SK-N-SH (cell line): ENCODE data around the gene CSPG5. TPM values are rescaled to one million over a fixed set of nuclear protein-coding genes. Genes with fewer than 3 reads are reported as not detected.

Experiments
- CTCF ChIA-PET: fragments of 300-600, 350-600 bp; formaldehyde crosslinking; extraction: SDS; loops from one replicate; lab custom pipeline; 2021; lab: Yijun Ruan, JAX
- POLR2A ChIA-PET: fragments of 350-600 bp; sonication (Branson Sonifier 250); formaldehyde crosslinking; extraction: SDS; loops from one replicate; lab custom pipeline; 2020; ENCODE audit warnings: antibody characterized with exemption, inconsistent platforms; lab: Yijun Ruan, JAX
- DNase-seq: peaks from one replicate; pipeline ENCODE4 v3.0.0; 2012
- H2AFZ ChIP-seq: fragments of 200-600 bp; sonication (generic); 2 replicates; pipeline ENCODE4 v1.8.1; 2016; ENCODE audit warnings: antibody characterized with exemption, mild to moderate bottlenecking, low read depth
- H3F3A ChIP-seq: fragments of 200-600 bp; sonication (generic); replicated peaks from 2 replicates; pipeline ENCODE3; 2016; ENCODE audit warnings: antibody characterized with exemption, mild to moderate bottlenecking; ENCODE audit not compliant: insufficient read depth
- H3K27ac ChIP-seq, 2 experiments: fragments of 200-500 bp in 1 of 2; fragments of 200-600 bp in 1 of 2; sonication (Bioruptor generic) in 1 of 2; sonication (generic), shearing (Covaris generic) in 1 of 2; 2 replicates each; pipeline versions ENCODE4 v1.5.1 to v1.6.1; 2014 to 2016; ENCODE audit warnings: low read depth in 2 of 2, inconsistent platforms in 1 of 2, low read length in 1 of 2, mild to moderate bottlenecking in 1 of 2, mixed read lengths in 1 of 2
- H3K27me3 ChIP-seq: fragments of 200-600 bp; sonication (generic), shearing (Covaris generic); 2 replicates; pipeline ENCODE4 v1.6.1; 2016; ENCODE audit warnings: mixed run types; ENCODE audit not compliant: insufficient read depth
- H3K36me3 ChIP-seq, 2 experiments: fragments of 200-500 bp in 1 of 2; fragments of 200-600 bp in 1 of 2; sonication (Bioruptor generic) in 1 of 2; sonication (generic) in 1 of 2; replicated peaks in 1 of 2; 2 replicates each; pipeline versions ENCODE3 to v1.5.1; 2014 to 2016; ENCODE audit warnings: low read length in 1 of 2, mild to moderate bottlenecking in 1 of 2; ENCODE audit not compliant: insufficient read depth in 2 of 2, control insufficient read depth in 1 of 2
- H3K4me1 ChIP-seq, 2 experiments: fragments of 200-500 bp in 1 of 2; fragments of 200-600 bp in 1 of 2; sonication (Bioruptor generic) in 1 of 2; sonication (generic), shearing (Covaris generic) in 1 of 2; 2 replicates each; pipeline versions ENCODE4 v1.5.1 to v1.6.1; 2014 to 2016; ENCODE audit warnings: low read depth in 1 of 2, low read length in 1 of 2, mixed run types in 1 of 2; ENCODE audit not compliant: insufficient read depth in 2 of 2, control insufficient read depth in 1 of 2
- H3K4me2 ChIP-seq: fragments of 200-600 bp; sonication (generic), shearing (Covaris generic); 2 replicates; pipeline ENCODE4 v1.6.1; 2017; ENCODE audit warnings: mixed run types
- H3K4me3 ChIP-seq, 2 experiments: fragments of 200-500 bp in 1 of 2; fragments of 200-600 bp in 1 of 2; sonication (Bioruptor generic) in 1 of 2; sonication (generic), shearing (Covaris generic) in 1 of 2; 2 replicates each; pipeline versions ENCODE4 v1.5.1 to v1.8.1; 2014 to 2016; ENCODE audit warnings: low read depth in 2 of 2, inconsistent platforms in 1 of 2, low read length in 1 of 2, mild to moderate bottlenecking in 1 of 2, mixed read lengths in 1 of 2, moderate library complexity in 1 of 2
- H3K79me2 ChIP-seq: fragments of 200-600 bp; sonication (generic); 2 replicates; pipeline ENCODE4 v1.8.1; 2017; ENCODE audit warnings: mild to moderate bottlenecking; ENCODE audit not compliant: insufficient read depth
- H3K9ac ChIP-seq: fragments of 200-600 bp; sonication (generic); 2 replicates; pipeline ENCODE4 v1.6.1; 2017; ENCODE audit warnings: mixed run types
- H3K9me2 ChIP-seq: fragments of 200-600 bp; sonication (generic); 2 replicates; pipeline ENCODE4 v1.6.1; 2017; ENCODE audit warnings: mixed run types
- H3K9me3 ChIP-seq: fragments of 200-600 bp; sonication (generic); 2 replicates; pipeline ENCODE4 v1.6.1; 2017; ENCODE audit warnings: mixed run types, mild to moderate bottlenecking, moderate library complexity
- H4K20me1 ChIP-seq: fragments of 200-600 bp; sonication (generic); 2 replicates; pipeline ENCODE4 v1.6.1; 2017; ENCODE audit warnings: mild to moderate bottlenecking, mixed run types; ENCODE audit not compliant: insufficient read depth
- CHD2 ChIP-seq: fragments of 150-350 bp; IDR thresholded peaks from 2 replicates; pipeline ENCODE4 v1.6.1; 2018; ENCODE audit warnings: low read length; ENCODE audit not compliant: partially characterized antibody
- FOSL2 ChIP-seq: IDR thresholded peaks from 2 replicates; pipeline ENCODE4 v1.4.0; 2012; ENCODE audit warnings: low read depth, mild to moderate bottlenecking, moderate library complexity, borderline replicate concordance
- FOXM1 ChIP-seq: IDR thresholded peaks from 2 replicates; pipeline ENCODE4 v1.4.0; 2012; ENCODE audit warnings: low read depth, mild to moderate bottlenecking
- GABPA ChIP-seq: IDR thresholded peaks from 2 replicates; pipeline ENCODE4 v1.4.0; 2012; ENCODE audit warnings: low read depth, mild to moderate bottlenecking
- IRF3 ChIP-seq: fragments of 150-350 bp; IDR thresholded peaks from 2 replicates; pipeline ENCODE4 v1.6.1; 2016; ENCODE audit warnings: mild to moderate bottlenecking, low read depth, low read length
- JUND ChIP-seq: IDR thresholded peaks from 2 replicates; pipeline ENCODE4 v1.4.0; 2012
- MAX ChIP-seq: IDR thresholded peaks from 2 replicates; pipeline ENCODE4 v1.4.0; 2012; ENCODE audit warnings: low read depth
- MEF2A ChIP-seq: IDR thresholded peaks from 2 replicates; pipeline ENCODE4 v1.4.0; 2012; ENCODE audit warnings: low read depth, borderline replicate concordance
- MXI1 ChIP-seq: IDR thresholded peaks from 2 replicates; pipeline ENCODE4 v1.6.1; 2012; ENCODE audit warnings: mild to moderate bottlenecking, low read depth, low read length, improper control_type of control experiment
- NFIC ChIP-seq: IDR thresholded peaks from 2 replicates; pipeline ENCODE4 v1.4.0; 2012; ENCODE audit warnings: borderline replicate concordance
- PBX3 ChIP-seq: IDR thresholded peaks from 2 replicates; pipeline ENCODE4; 2012
- RAD21 ChIP-seq: IDR thresholded peaks from 2 replicates; pipeline ENCODE4 v1.6.1; 2012; ENCODE audit warnings: mild to moderate bottlenecking, low read length
- RFX5 ChIP-seq: IDR thresholded peaks from 2 replicates; pipeline ENCODE4 v1.6.1; 2012; ENCODE audit warnings: mild to moderate bottlenecking, improper control_type of control experiment, low read length
- RXRA ChIP-seq: IDR thresholded peaks from 2 replicates; pipeline ENCODE4 v1.4.0; 2012; ENCODE audit warnings: low read depth, mild to moderate bottlenecking, borderline replicate concordance
- SIN3A ChIP-seq: IDR thresholded peaks from 2 replicates; pipeline ENCODE4 v1.6.1; 2012; ENCODE audit warnings: low read depth, mild to moderate bottlenecking, low read length, moderate library complexity, borderline replicate concordance
- SMC3 ChIP-seq: IDR thresholded peaks from 2 replicates; pipeline ENCODE4 v1.6.1; 2012; ENCODE audit warnings: low read depth, low read length, improper control_type of control experiment
- TAF1 ChIP-seq: IDR thresholded peaks from 2 replicates; pipeline ENCODE4 v1.6.1; 2012; ENCODE audit warnings: low read depth, mild to moderate bottlenecking, low read length, moderate library complexity, borderline replicate concordance
- TEAD4 ChIP-seq: IDR thresholded peaks from 2 replicates; pipeline ENCODE4 v1.4.0; 2012; ENCODE audit warnings: mild to moderate bottlenecking, borderline replicate concordance; ENCODE audit not compliant: insufficient read depth
- YY1 ChIP-seq: IDR thresholded peaks from 2 replicates; pipeline ENCODE4 v1.4.0; 2012; ENCODE audit warnings: low read depth, mild to moderate bottlenecking
- WGBS: methylation state at CpG from one replicate; pipeline ENCODE4 v1.1.6; 2017; ENCODE audit warnings: low lambda C conversion rate; 5-methylcytosine and 5-hydroxymethylcytosine counted together
- polyA plus RNA-seq, 3 experiments: library from polyadenylated mRNA; depleted of rRNA; stranded (reverse); fragments of >200 nt; gene quantifications; 2 replicates each; pipeline ENCODE4 v1.2.3, GENCODE V29; 2012
- TF ChIP-seq, protein P1 (sequence below): IDR thresholded peaks from 2 replicates; pipeline ENCODE4 v1.4.0; 2012; ENCODE audit warnings: low read depth, borderline replicate concordance

Gene CSPG5
- polyA plus RNA-seq, 1 of the 3 experiments (the other 2 are of a cell fraction) = 0.58 TPM

- Histone ChIP-seq H3K4me1 (peaks cover 0 to 6% of the 10 kb centered on the region in 2 experiments; a peak in 1 of 4 replicates), H3K27me3 (no peaks in the 10 kb centered on the region), H2AFZ (no peak overlapping the region), H3F3A (peaks cover 11% of the 10 kb centered on the region), H3K4me3 (no peak overlapping the region), H3K27ac (no peak overlapping the region), H3K4me2 (no peak overlapping the region), H3K9me3 (no peaks in the 10 kb centered on the region), H3K36me3 (peaks cover 44 to 74% of the 10 kb centered on the region in 2 experiments), H3K9ac (no peak overlapping the region), H3K79me2 (peaks cover 10% of the 10 kb centered on the region; the same call in 1 of the 2 replicates), H3K9me2 (no peaks in the 10 kb centered on the region), H4K20me1 (peaks cover 21% of the 10 kb centered on the region)
- CTCF ChIA-PET = no interaction called here
- POLR2A ChIA-PET = no interaction called here
- no peak for DNase-seq
- no peak for TF ChIP-seq SMC3
- no peak for TF ChIP-seq RAD21
- TF ChIP-seq, protein P1, sequence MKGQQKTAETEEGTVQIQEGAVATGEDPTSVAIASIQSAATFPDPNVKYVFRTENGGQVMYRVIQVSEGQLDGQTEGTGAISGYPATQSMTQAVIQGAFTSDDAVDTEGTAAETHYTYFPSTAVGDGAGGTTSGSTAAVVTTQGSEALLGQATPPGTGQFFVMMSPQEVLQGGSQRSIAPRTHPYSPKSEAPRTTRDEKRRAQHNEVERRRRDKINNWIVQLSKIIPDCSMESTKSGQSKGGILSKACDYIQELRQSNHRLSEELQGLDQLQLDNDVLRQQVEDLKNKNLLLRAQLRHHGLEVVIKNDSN = no peak
- no peak for TF ChIP-seq IRF3
- no peak for TF ChIP-seq PBX3
- no peak for TF ChIP-seq MXI1
- no peak for TF ChIP-seq YY1
- no peak for TF ChIP-seq FOXM1
- TF ChIP-seq MAX = no peak
- TF ChIP-seq TEAD4 = no peak
- no peak for TF ChIP-seq SIN3A
- no peak for TF ChIP-seq MEF2A
- TF ChIP-seq JUND = no peak
- TF ChIP-seq FOSL2 = no peak
- no peak for TF ChIP-seq NFIC
- TF ChIP-seq CHD2 = no peak
- no peak for TF ChIP-seq RFX5
- WGBS = 100% methylated on average over 2 of the region's 2 CpGs
Measured at GRCh38 chr3:47614788-47615187, 36.1 kb upstream of the CSPG5 start.

- POLR2A ChIA-PET = no interaction called here
- no peak overlapping the region for H3K9ac ChIP-seq
Measured at GRCh38 chr3:47613722-47614121, 35.1 kb upstream of the CSPG5 start.

More at GRCh38 chr3:47613722-47614121, 35.1 kb upstream of the CSPG5 start:
- Histone ChIP-seq H3F3A (peaks cover 11% of the 10 kb centered on the region), H3K27me3 (no peaks in the 10 kb centered on the region), H3K4me3 (no peak overlapping the region), H3K9me2 (no peaks in the 10 kb centered on the region), H3K9me3 (no peaks in the 10 kb centered on the region), H3K4me2 (no peak overlapping the region), H4K20me1 (peaks cover 21% of the 10 kb centered on the region), H3K79me2 (peaks cover 10% of the 10 kb centered on the region; the same call in 1 of the 2 replicates), H3K4me1 (peaks cover 0 to 6% of the 10 kb centered on the region in 2 experiments; a peak in 1 of 4 replicates), H3K27ac (no peak overlapping the region), H2AFZ (no peak overlapping the region)
- CTCF ChIA-PET = no interaction called here
- no peak for DNase-seq
- WGBS = 89% methylated on average over 4 of the region's 4 CpGs
- no peak for TF ChIP-seq SIN3A
- TF ChIP-seq MAX = no peak
- TF ChIP-seq RXRA = no peak
- TF ChIP-seq RFX5 = no peak
- no peak for TF ChIP-seq GABPA
- TF ChIP-seq RAD21 = no peak
- TF ChIP-seq SMC3 = no peak
- no peak for TF ChIP-seq TAF1
- no peak for TF ChIP-seq YY1
- TF ChIP-seq, all 33 proteins: peak for 0
- peaks cover 53 to 71% of the 10 kb centered on the region in 2 experiments for H3K36me3 ChIP-seq
